HCT116 (cell line): ENCODE results near the gene SAMD13. TPM values are rescaled to one million over a fixed set of nuclear protein-coding genes. Genes with fewer than 3 reads are reported as not detected.

ENCODE experiments used
- CEBPB ChIP-seq: IDR thresholded peaks from 2 replicates; pipeline ENCODE4 v1.6.1; 2012; ENCODE audit warnings: low read depth
- EGR1 ChIP-seq: IDR thresholded peaks from 2 replicates; pipeline ENCODE4 v1.6.1; 2012; ENCODE audit warnings: low read depth
- POLR2AphosphoS5 ChIP-seq: IDR thresholded peaks from 2 replicates; pipeline ENCODE4 v1.6.1; 2011; ENCODE audit warnings: mild to moderate bottlenecking, low read depth, low read length, moderate library complexity
- REST ChIP-seq: IDR thresholded peaks from 2 replicates; pipeline ENCODE4 v1.6.1; 2012; ENCODE audit warnings: low read depth
- SIN3A ChIP-seq: IDR thresholded peaks from 2 replicates; pipeline ENCODE4 v1.6.1; 2012; ENCODE audit warnings: low read depth
- ZFX ChIP-seq: fragments of 450-650 bp; IDR thresholded peaks from 2 replicates; pipeline ENCODE4 v1.6.1; 2017
- total RNA-seq: library from RNA; stranded (reverse); gene quantifications from one replicate; pipeline ENCODE4 v1.2.1, GENCODE V29; 2021; ENCODE audit not compliant: unreplicated experiment
- TF ChIP-seq, protein P1 (sequence below): IDR thresholded peaks from 2 replicates; pipeline ENCODE4 v1.6.1; 2012

Gene SAMD13
- total RNA-seq, 1 experiment from 2014 or later: 14.9 TPM

DNA sequence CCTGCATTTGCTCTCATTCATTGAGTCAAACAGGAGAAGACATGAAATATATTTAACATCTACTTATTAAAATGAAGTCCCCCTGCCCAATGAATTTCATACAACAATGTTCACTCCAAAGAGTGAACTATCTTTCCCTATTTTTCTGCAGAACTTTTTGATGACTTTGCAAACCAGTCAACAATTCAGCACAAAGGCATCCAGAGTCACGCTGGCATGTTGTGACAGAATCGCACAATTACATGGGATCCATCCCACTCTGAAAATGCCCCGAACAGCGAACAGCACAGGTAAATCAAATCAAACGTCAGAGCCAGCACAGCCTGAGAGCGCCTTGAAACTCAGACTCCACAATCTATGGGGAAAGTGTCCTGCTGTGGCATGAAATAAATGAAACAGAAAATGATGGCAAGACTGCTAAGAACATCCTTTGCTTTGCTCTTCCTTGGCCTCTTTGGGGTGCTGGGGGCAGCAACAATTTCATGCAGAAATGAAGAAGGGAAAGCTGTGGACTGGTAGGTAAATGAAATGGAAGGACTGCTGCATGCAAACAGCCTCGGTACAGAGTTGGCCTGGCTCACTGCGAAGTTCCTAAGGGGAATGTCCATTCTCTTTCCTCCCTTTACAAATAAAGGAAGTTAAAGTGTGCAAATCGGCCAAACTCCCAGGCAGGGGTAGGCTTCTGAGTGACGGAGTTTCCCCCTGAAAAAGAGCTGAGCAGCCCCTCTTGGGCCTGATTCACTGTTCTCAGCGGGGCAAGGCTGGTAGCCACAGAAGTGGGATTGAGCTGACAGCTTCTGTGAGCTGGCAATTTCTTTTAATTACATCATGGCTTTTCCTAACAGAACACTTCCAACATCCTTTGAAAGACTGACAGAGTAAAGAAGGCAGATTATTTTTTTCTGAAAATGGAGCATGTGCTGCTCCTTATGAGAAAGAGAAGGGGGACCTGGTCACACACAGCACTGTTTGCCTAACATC, 97.0 kb downstream of the SAMD13 start, which contains the start of gene DNASE2B (continued):
- TF ChIP-seq SIN3A (no peak), POLR2AphosphoS5 (no peak), REST (no peak), EGR1 (no peak), ZFX (no peak), CEBPB (no peak)
- TF ChIP-seq, protein P1, sequence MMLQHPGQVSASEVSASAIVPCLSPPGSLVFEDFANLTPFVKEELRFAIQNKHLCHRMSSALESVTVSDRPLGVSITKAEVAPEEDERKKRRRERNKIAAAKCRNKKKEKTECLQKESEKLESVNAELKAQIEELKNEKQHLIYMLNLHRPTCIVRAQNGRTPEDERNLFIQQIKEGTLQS: no peak

Other genes starting within 250 kb of the SAMD13 start
- gene PRKACB, start 157.4 kb upstream of the SAMD13 start, total RNA-seq: 135 TPM
- 0.42 TPM for gene DNASE2B, start 96.8 kb downstream of the SAMD13 start, total RNA-seq
- gene RPF1, start 177.6 kb downstream of the SAMD13 start, total RNA-seq: 86.9 TPM
- 3.1 TPM for gene SPATA1, start 204.7 kb downstream of the SAMD13 start, total RNA-seq
- gene GNG5, start 204.9 kb downstream of the SAMD13 start, total RNA-seq: 193 TPM